Measurements from ENCODE around the gene TMEM38A.

TMEM38A gene

DNA sequence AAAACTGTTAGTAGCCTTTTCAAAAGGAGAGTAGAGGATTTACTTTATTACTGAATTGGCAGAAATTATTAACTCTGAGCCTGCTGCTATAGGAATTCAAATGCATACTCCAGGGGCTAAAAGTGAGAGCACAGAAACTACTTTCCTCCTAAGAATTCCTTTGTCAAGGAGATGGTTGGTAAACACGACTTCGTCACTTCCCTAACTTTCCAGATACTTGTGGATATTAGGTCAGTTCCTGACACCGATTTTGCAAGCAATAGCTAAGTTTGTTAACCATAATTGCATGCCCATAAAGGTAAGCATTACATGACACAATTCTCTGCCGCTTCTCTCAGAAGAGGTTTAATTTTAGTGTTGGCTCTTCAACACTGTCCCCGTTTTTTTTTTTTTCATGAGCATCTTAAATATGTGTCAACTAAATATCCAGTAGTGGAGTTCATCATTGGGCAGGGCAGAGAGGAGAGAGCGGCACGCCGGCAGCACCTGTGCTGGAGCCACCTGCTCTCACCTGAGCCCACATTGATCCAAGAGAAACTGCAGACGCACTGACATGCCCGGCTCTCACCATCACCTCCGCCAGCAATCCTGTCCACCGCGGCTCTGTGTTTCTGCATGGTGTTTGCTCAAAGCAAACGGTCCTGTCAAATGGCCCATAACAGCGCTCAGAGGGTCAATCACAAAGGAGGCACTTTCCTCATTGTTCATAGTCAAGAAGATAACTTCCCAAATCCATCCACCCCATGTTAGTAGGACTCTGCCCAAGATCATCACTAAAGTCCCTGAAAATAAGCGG lies 35.6 kb upstream of the TMEM38A start:
- H3K36me3 Mint-ChIP-seq (ENCODE audit: insufficient read depth): peaks cover 31% of the 10 kb centered on the region
- peaks cover 54% of the 10 kb centered on the region for H3K4me1 Mint-ChIP-seq
- H3K9me3 Mint-ChIP-seq: no peaks in the 10 kb centered on the region
- DNase-seq (ENCODE audit: low spot score in 2 of 2): no peak
- H3K27me3 Mint-ChIP-seq: no peaks in the 10 kb centered on the region
- no peak for ATAC-seq (replicated peaks; ENCODE audit: extremely low read depth, poor library complexity, severe bottlenecking)
- peak overlapping the region; percentile 25 for H3K4me3 Mint-ChIP-seq
- peak overlapping the region; percentile 32 for H3K27ac Mint-ChIP-seq (ENCODE audit: low read depth)

DNA sequence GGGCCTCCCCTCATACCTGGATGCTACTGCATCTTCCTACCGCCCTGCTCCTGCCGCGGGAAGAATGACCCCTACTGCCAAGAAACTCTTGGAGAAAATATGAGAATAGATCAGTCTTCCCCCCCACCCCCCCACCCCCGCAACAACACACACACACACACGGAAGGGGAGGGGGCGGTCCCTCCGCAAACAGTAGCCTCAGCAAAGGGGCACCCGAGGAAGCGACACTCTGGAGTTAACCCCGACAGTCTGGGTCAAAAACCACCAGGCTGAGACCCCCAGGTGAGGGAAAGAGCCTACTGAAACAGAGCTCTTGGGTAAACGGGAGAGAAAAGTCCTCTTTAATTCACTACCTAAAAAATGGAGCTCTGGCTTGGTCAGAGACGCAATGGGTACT lies 34.1 kb upstream of the TMEM38A start:
- Mint-ChIP-seq H3K27ac (ENCODE audit: low read depth) (peak overlapping the region; percentile 88), H3K36me3 (ENCODE audit: insufficient read depth) (peaks cover 34% of the 10 kb centered on the region), H3K4me1 (peaks cover 46% of the 10 kb centered on the region), H3K9me3 (no peaks in the 10 kb centered on the region), H3K27me3 (no peaks in the 10 kb centered on the region), H3K4me3 (peak overlapping the region; percentile 94)
- DNase-seq (ENCODE audit: low spot score in 2 of 2) (no peak), ATAC-seq (replicated peaks; ENCODE audit: extremely low read depth, poor library complexity, severe bottlenecking) (no peak)

DNA sequence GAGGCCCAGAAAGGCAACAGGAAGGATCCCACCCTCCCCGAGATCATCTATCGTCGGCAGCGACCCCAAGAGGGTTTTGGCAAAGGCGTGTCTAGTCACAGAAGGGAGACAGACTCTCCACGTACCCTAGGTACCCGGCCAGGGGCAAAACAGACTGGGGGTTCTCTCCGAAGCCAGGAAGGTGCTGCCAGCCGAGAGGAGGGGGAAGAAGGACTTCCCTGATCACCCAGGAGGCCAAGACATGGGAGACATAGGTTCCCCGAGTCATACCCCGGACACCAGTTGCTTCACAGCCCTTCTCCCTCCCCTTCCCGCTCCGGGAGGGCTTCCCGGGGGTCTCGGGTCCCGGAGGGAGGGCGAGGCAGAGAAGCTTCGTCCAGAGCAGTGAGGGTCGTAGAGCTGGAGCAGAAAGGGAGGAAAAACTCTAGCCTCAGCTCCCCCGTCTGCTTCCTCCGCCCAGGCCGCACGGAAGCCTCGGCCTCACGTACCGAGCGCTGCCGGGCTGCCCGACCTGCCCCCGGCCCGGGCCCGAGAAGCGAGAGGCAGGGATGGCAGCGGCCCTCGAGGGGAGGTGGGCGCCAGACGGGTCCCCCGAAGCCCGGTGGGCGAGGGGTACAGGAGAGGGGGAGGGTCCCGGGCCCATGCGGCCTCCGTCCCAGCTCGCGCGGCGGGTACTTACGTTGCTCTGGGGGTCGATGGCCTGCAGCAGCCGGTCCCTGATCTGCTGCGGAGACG lies 33.6 kb upstream of the TMEM38A start:
- no peaks in the 10 kb centered on the region for H3K27me3 Mint-ChIP-seq
- H3K27ac Mint-ChIP-seq (ENCODE audit: low read depth): peak overlapping the region; percentile 88
- DNase-seq (ENCODE audit: low spot score in 2 of 2): no peak
- peak overlapping the region; percentile 94 for H3K4me3 Mint-ChIP-seq
- ATAC-seq (replicated peaks; ENCODE audit: extremely low read depth, poor library complexity, severe bottlenecking): no peak
- no peaks in the 10 kb centered on the region for H3K9me3 Mint-ChIP-seq
- peaks cover 40% of the 10 kb centered on the region for H3K4me1 Mint-ChIP-seq
- peaks cover 36% of the 10 kb centered on the region for H3K36me3 Mint-ChIP-seq (ENCODE audit: insufficient read depth)

DNA sequence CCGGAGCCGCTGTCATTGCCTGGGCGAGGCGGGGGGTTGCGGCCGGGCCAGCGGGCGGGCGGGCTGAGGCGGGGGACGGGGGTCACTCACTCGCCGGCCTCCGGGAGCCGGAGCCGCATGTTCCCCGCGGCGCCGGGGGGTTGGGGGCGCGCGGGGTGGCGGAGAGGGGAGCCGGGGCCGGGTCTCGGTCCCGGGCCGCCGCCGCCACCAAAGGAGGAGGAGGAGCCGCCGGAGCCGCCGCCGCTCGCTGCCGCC lies 33.1 kb upstream of the TMEM38A start:
- DNase-seq (ENCODE audit: low spot score in 2 of 2): no peak
- Mint-ChIP-seq H3K9me3 (no peaks in the 10 kb centered on the region), H3K36me3 (ENCODE audit: insufficient read depth) (peaks cover 38% of the 10 kb centered on the region), H3K4me1 (peaks cover 39% of the 10 kb centered on the region), H3K27me3 (no peaks in the 10 kb centered on the region), H3K27ac (ENCODE audit: low read depth) (peak overlapping the region; percentile 88), H3K4me3 (peak overlapping the region; percentile 94)
- ATAC-seq (replicated peaks; ENCODE audit: extremely low read depth, poor library complexity, severe bottlenecking): no peak

DNA sequence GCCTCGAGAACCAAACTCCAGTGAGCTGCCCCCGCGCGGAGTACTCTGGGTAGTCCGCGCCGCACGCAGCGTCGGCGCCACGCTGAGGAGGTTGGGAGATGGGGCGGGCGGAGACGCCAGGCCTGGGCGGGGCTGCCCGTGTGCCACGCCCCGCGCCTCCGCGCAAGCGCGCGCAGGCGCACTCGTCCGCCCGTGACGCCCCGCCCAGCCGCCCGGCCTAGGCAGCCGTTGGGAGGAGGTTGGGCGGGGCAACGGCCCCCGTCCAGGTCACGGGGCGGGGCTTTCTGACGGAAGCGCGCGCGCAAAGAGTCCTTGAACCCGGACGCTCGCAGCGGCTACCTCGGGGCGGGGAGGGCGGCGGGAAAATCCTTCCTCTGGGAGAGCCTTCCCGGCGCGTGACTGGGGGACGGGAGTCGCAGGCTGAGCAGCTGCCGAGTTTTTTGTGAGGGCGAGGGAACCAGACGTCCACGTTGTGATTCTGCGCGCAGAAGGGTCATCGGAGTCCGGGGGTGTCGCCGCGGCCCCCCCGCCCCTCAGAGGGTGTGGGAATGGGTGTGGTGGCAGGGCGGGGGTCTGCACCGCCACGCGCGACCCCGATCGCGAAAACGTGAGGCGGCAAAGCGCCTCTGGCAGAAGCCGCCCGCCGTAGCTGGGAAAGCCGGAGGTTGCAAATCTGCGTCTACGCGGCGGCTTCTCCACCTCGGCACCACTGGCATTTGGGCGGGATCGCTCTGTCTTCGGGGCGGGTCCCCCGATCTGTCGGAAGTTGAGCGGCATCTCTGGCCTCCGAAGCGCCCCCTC lies 32.6 kb upstream of the TMEM38A start, which contains the start of gene MED26:
Gene MED26, minus strand, starts transcription at position 22 of the 801 bp plus-strand sequence. CDS start 261 bp downstream, outside the sequence.
- Mint-ChIP-seq H3K4me3 (peak within 1 kb of the TSS; percentile 94), H3K9me3 (no peaks in the 10 kb centered on the region), H3K36me3 (ENCODE audit: insufficient read depth) (peaks cover 34% of the 10 kb centered on the region), H3K27ac (ENCODE audit: low read depth) (peak within 1 kb of the TSS; percentile 88), H3K4me1 (peaks cover 38% of the 10 kb centered on the region), H3K27me3 (no peaks in the 10 kb centered on the region)
- DNase-seq (ENCODE audit: low spot score in 2 of 2): peak; percentile 89 to 93
- ATAC-seq (replicated peaks; ENCODE audit: extremely low read depth, poor library complexity, severe bottlenecking): peak; percentile 95

DNA sequence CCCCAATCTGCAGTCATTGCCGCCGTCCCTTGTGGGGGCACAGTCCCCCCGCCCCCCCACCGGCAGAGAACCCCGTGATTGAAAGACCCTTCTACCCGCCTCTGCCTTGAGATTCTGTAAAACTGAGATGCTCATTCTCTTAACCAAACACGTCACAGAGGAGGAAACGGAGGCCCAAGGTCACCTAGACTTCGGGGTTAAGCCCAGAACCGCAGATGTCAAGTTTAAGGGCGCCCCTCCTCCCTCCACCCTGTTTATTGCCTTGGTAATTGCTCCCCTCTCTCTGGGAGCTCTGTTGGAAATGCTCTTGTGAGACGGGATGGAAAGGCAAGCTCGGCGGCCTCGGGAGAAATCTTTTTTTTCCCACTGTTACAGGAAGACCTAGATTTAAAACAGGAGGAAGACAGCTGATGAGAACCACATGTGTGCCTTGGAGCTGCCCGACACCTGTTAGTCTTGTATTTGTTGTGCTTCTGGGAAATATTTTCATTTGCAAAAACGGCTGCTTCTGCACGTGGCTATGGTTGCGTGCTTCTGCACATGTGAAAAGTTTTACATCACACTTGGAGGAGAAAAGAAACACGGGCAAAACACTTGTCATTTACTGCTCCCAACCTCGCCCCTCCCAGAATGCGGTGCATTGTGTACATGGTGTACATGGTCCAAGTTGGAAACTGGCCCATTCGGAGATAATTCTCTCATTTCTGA lies 31.8 kb upstream of the TMEM38A start:
- no peaks in the 10 kb centered on the region for H3K9me3 Mint-ChIP-seq
- peak; percentile 21 for ATAC-seq (replicated peaks; ENCODE audit: extremely low read depth, poor library complexity, severe bottlenecking)
- DNase-seq (ENCODE audit: low spot score in 2 of 2): no peak
- peak overlapping the region; percentile 94 for H3K4me3 Mint-ChIP-seq
- peak overlapping the region; percentile 88 for H3K27ac Mint-ChIP-seq (ENCODE audit: low read depth)
- peaks cover 33% of the 10 kb centered on the region for H3K4me1 Mint-ChIP-seq
- H3K27me3 Mint-ChIP-seq: no peaks in the 10 kb centered on the region
- H3K36me3 Mint-ChIP-seq (ENCODE audit: insufficient read depth): peaks cover 32% of the 10 kb centered on the region

DNA sequence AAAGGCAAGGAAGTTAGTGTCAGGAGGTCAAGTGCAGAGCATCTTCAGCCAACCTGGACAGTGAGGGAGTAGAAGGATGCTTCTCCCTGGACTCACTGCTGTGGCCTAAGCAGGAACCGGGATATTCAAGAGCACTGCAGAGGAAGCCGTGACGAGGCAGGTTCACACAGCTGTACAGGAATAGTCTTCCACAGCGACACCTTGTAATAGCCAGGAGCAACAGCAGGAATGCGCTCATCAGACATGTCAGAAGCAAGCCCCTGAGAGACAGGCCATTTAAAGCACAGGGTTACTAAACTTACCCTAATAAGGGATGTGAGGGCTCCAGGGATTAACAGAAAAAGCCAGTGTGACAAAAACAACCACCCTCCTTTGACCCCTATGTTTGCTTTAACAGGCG lies 29.5 kb upstream of the TMEM38A start:
- Mint-ChIP-seq H3K27me3 (no peaks in the 10 kb centered on the region), H3K4me3 (no peak overlapping the region), H3K4me1 (peaks cover 20% of the 10 kb centered on the region), H3K9me3 (no peaks in the 10 kb centered on the region), H3K36me3 (ENCODE audit: insufficient read depth) (peaks cover 36% of the 10 kb centered on the region), H3K27ac (ENCODE audit: low read depth) (no peak overlapping the region)
- ATAC-seq (replicated peaks; ENCODE audit: extremely low read depth, poor library complexity, severe bottlenecking) (no peak), DNase-seq (ENCODE audit: low spot score in 2 of 2) (no peak)

DNA sequence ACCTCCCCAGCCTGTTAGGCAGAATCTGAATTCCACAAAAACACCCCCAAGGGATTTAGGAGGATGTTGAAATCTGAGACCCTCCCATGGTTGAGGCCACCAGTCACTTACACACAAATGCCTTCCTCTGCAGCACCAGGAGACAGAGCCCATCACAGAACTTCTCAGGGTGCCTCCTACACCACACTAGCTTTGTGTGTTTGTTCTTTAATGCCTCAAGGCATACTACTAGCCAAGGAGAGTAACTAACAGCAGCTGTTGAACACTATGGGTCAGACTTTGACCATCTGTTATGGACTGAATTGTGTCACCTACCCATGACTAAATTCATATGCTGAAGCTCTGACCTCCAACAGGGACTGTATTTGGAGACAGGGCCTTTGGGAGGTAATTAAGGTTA lies 23.4 kb upstream of the TMEM38A start:
- Mint-ChIP-seq H3K27me3 (no peaks in the 10 kb centered on the region), H3K4me1 (peaks cover 5% of the 10 kb centered on the region), H3K4me3 (no peak overlapping the region), H3K36me3 (ENCODE audit: insufficient read depth) (peaks cover 49% of the 10 kb centered on the region), H3K27ac (ENCODE audit: low read depth) (no peak overlapping the region), H3K9me3 (no peaks in the 10 kb centered on the region)
- ATAC-seq (replicated peaks; ENCODE audit: extremely low read depth, poor library complexity, severe bottlenecking): no peak
- no peak for DNase-seq (ENCODE audit: low spot score in 2 of 2)

DNA sequence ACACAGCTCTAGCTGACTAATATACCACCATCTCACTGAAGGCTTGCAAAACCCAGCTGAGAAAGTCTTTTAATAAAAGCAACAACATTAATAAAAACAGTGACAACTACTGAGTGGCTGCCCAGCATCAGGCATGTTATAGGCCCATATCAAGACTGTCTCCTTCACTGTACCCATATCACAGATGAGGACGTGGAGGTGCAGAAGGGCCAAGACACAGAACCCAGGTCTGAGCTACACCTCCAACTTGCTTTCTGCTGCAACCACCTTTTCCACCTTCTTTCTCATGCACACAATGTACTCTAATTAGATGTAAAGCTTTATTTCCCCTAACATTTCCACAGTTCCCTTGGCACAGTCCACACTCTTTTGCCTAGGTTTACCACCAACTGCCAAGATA lies 22.3 kb upstream of the TMEM38A start:
- no peaks in the 10 kb centered on the region for H3K9me3 Mint-ChIP-seq
- no peak overlapping the region for H3K27ac Mint-ChIP-seq (ENCODE audit: low read depth)
- DNase-seq (ENCODE audit: low spot score in 2 of 2): no peak
- H3K36me3 Mint-ChIP-seq (ENCODE audit: insufficient read depth): peaks cover 59% of the 10 kb centered on the region
- peaks cover 9% of the 10 kb centered on the region for H3K4me1 Mint-ChIP-seq
- H3K4me3 Mint-ChIP-seq: no peak overlapping the region
- H3K27me3 Mint-ChIP-seq: no peaks in the 10 kb centered on the region
- ATAC-seq (replicated peaks; ENCODE audit: extremely low read depth, poor library complexity, severe bottlenecking): no peak

DNA sequence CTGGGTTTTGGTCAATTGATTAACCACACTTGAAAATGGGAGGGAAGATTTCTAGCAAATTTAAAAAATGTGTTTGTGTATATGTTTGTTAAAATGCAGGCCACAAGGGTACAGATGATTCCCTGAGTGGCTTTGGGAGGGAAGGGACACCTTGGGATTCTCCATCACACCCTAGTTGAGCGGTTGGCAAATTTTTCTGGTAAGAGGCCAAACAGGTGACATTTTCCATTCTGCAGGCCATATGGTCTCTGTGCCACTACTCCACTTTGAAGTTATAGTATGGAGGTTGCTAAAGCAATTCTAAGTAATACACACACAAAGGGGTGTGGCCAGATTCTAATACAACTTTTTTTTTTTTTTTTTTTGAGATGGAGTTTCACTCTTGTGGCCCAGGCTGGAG lies 20.0 kb upstream of the TMEM38A start:
- peaks cover 8% of the 10 kb centered on the region for H3K4me1 Mint-ChIP-seq
- H3K4me3 Mint-ChIP-seq: no peak overlapping the region
- no peak for DNase-seq (ENCODE audit: low spot score in 2 of 2)
- H3K36me3 Mint-ChIP-seq (ENCODE audit: insufficient read depth): peaks cover 69% of the 10 kb centered on the region
- ATAC-seq (replicated peaks; ENCODE audit: extremely low read depth, poor library complexity, severe bottlenecking): no peak
- peak overlapping the region; percentile 75 for H3K27ac Mint-ChIP-seq (ENCODE audit: low read depth)
- no peaks in the 10 kb centered on the region for H3K9me3 Mint-ChIP-seq
- H3K27me3 Mint-ChIP-seq: no peaks in the 10 kb centered on the region

DNA sequence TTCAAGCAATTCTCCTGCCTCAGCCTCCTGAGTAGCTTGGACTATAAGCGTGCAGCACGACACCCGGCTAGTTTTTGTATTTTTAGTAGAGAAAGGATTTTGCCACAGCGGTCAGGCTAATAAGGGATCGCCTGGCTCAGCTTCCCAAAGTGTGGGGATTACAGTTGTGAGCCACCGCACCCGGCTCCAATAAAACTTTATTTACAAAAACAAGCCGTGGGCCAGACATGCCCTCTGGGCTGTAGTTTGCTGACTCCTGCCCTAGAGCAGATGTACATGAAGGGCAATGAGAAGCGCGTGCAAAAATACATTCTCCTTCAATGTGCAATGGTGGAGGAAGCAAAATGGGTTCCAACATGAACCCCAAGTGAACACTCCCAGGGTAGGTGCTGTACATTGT lies 19.2 kb upstream of the TMEM38A start:
- no peaks in the 10 kb centered on the region for H3K27me3 Mint-ChIP-seq
- no peak for DNase-seq (ENCODE audit: low spot score in 2 of 2)
- H3K27ac Mint-ChIP-seq (ENCODE audit: low read depth): no peak overlapping the region
- no peak overlapping the region for H3K4me3 Mint-ChIP-seq
- H3K36me3 Mint-ChIP-seq (ENCODE audit: insufficient read depth): peaks cover 73% of the 10 kb centered on the region
- ATAC-seq (replicated peaks; ENCODE audit: extremely low read depth, poor library complexity, severe bottlenecking): no peak
- H3K4me1 Mint-ChIP-seq: peaks cover 6% of the 10 kb centered on the region
- no peaks in the 10 kb centered on the region for H3K9me3 Mint-ChIP-seq

DNA sequence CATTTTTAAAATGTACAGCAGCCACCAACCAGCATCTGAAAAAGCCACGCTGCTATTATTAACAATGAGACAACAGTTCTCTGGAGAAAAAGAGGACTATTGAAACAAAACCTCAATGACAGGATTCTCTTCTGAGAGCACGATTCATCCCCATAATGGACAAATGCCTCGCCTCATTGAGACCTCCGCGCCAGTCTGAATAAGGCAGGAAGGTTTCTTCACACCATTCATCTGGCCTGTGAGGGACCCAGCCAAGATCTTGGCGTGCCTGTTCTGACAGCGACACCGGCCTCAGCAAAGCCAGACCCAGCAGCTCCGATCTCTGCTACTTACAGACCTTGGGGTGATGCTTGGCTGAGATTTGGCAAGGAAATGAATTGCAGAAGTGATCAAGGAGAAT lies 15.8 kb upstream of the TMEM38A start:
- Mint-ChIP-seq H3K9me3 (no peaks in the 10 kb centered on the region), H3K27me3 (no peaks in the 10 kb centered on the region), H3K4me1 (peaks cover 14% of the 10 kb centered on the region), H3K4me3 (no peak overlapping the region), H3K36me3 (ENCODE audit: insufficient read depth) (peaks cover 76% of the 10 kb centered on the region), H3K27ac (ENCODE audit: low read depth) (no peak overlapping the region)
- DNase-seq (ENCODE audit: low spot score in 2 of 2) (no peak), ATAC-seq (replicated peaks; ENCODE audit: extremely low read depth, poor library complexity, severe bottlenecking) (no peak)

Measured in central memory CD8-positive, alpha-beta T cell (primary cell).